COLO829 (cell line): ENCODE results near the gene KCTD16.

Source experiments
- DNase-seq: peaks from one replicate; pipeline ENCODE4 v3.0.0; 2012; ENCODE audit warnings: low spot score

KCTD16 gene

GRCh38 chr5:144209361-144209760 lies 38.7 kb downstream of the KCTD16 start:
- DNase-seq: no peak

- DNase-seq: no peak
Measured at GRCh38 chr5:144210655-144211054, 40.0 kb downstream of the KCTD16 start.

- DNase-seq: no peak
Measured at GRCh38 chr5:144219869-144220268, 49.2 kb downstream of the KCTD16 start.

GRCh38 chr5:144227363-144227999 lies 56.8 kb downstream of the KCTD16 start:
- DNase-seq: no peak

GRCh38 chr5:144230806-144231205 lies 60.1 kb downstream of the KCTD16 start:
- no peak for DNase-seq

GRCh38 chr5:144232285-144232684 lies 61.6 kb downstream of the KCTD16 start:
- no peak for DNase-seq

GRCh38 chr5:144236499-144236898 lies 65.8 kb downstream of the KCTD16 start:
- no peak for DNase-seq

- no peak for DNase-seq
Measured at GRCh38 chr5:144237851-144238250, 67.2 kb downstream of the KCTD16 start.

GRCh38 chr5:144247131-144247530 lies 76.5 kb downstream of the KCTD16 start:
- peak; percentile 6 for DNase-seq

GRCh38 chr5:144248015-144248414 lies 77.3 kb downstream of the KCTD16 start:
- no peak for DNase-seq

- DNase-seq: no peak
Measured at GRCh38 chr5:144249755-144250464, 79.2 kb downstream of the KCTD16 start.

- DNase-seq: no peak
Measured at GRCh38 chr5:144254552-144254951, 83.9 kb downstream of the KCTD16 start.

- DNase-seq: no peak
Measured at GRCh38 chr5:144260121-144260520, 89.4 kb downstream of the KCTD16 start.

GRCh38 chr5:144265643-144266247 lies 95.1 kb downstream of the KCTD16 start:
- DNase-seq: no peak

- no peak for DNase-seq
Measured at GRCh38 chr5:144267961-144268513, 97.4 kb downstream of the KCTD16 start.

GRCh38 chr5:144273232-144274027 lies 102.8 kb downstream of the KCTD16 start:
- DNase-seq: no peak

GRCh38 chr5:144275329-144275728 lies 104.7 kb downstream of the KCTD16 start:
- DNase-seq: no peak

GRCh38 chr5:144276034-144276822 lies 105.6 kb downstream of the KCTD16 start:
- no peak for DNase-seq

GRCh38 chr5:144281784-144282183 lies 111.1 kb downstream of the KCTD16 start:
- no peak for DNase-seq

GRCh38 chr5:144284036-144284435 lies 113.4 kb downstream of the KCTD16 start:
- DNase-seq: no peak

GRCh38 chr5:144284931-144285502 lies 114.3 kb downstream of the KCTD16 start:
- DNase-seq: no peak
